ENCODE results near the gene KCTD11.

- TF ChIP-seq CTCF (IDR thresholded peaks at IDR 0.05): no peak
- no peak for TF ChIP-seq EZH2 (IDR thresholded peaks at IDR 0.05; ENCODE audit: borderline replicate concordance, insufficient read depth, low read depth, low read length, poor library complexity, severe bottlenecking)
These were observed 38.3 kb downstream of the KCTD11 start for GRCh38 chr17:7389924-7390910.
